Ovary (tissue), 3 donors: Measurements from ENCODE around the gene DNAJB11.

ENCODE experiments used
- EP300 ChIP-seq: sonication (generic); formaldehyde crosslinking; IDR thresholded peaks from one replicate; pipeline ENCODE4 v1.6.1; 2017; ENCODE audit warnings: antibody characterized with exemption
- POLR2A ChIP-seq: fragments of 450-650 bp; IDR thresholded peaks from one replicate; pipeline ENCODE4 v1.6.1; 2017; ENCODE audit warnings: antibody characterized with exemption, mild to moderate bottlenecking, moderate library complexity
- TF ChIP-seq, protein P1 (sequence below), 3 donors: fragments of 450-650 bp in 2 of 3; fragments of 200-600 bp in 1 of 3; IDR thresholded peaks; one replicate each; pipeline versions ENCODE4 v1.5.1 to v1.8.0; 2016 to 2022; ENCODE audit warnings: antibody characterized with exemption in 3 of 3, mild to moderate bottlenecking in 1 of 3
- donor health status: DM: no; HTN: no; CAD: no.

- TF ChIP-seq, protein P1, sequence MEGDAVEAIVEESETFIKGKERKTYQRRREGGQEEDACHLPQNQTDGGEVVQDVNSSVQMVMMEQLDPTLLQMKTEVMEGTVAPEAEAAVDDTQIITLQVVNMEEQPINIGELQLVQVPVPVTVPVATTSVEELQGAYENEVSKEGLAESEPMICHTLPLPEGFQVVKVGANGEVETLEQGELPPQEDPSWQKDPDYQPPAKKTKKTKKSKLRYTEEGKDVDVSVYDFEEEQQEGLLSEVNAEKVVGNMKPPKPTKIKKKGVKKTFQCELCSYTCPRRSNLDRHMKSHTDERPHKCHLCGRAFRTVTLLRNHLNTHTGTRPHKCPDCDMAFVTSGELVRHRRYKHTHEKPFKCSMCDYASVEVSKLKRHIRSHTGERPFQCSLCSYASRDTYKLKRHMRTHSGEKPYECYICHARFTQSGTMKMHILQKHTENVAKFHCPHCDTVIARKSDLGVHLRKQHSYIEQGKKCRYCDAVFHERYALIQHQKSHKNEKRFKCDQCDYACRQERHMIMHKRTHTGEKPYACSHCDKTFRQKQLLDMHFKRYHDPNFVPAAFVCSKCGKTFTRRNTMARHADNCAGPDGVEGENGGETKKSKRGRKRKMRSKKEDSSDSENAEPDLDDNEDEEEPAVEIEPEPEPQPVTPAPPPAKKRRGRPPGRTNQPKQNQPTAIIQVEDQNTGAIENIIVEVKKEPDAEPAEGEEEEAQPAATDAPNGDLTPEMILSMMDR (IDR thresholded peaks at IDR 0.05), result no peak
- no peak for TF ChIP-seq EP300
- TF ChIP-seq POLR2A, result no peak
Observed at GRCh38 chr3:186589856-186590579, 19.5 kb downstream of the DNAJB11 start.
